K562 (cell line): ENCODE data around the gene SOBP.

Experiments used
- NFIC ChIP-seq: fragments of 450-650 bp; IDR thresholded peaks from 2 replicates; pipeline ENCODE4 v1.6.1; 2017; ENCODE audit warnings: mild to moderate bottlenecking, inconsistent platforms
- RFX5 ChIP-seq: IDR thresholded peaks from 2 replicates; pipeline ENCODE4 v1.6.1; 2011; ENCODE audit warnings: low read depth, mild to moderate bottlenecking, improper control_type of control experiment, low read length
- ZNF224 ChIP-seq: sonication (generic); formaldehyde crosslinking; IDR thresholded peaks from 2 replicates; pipeline ENCODE4 v1.8.0; 2022; ENCODE audit warnings: mild to moderate bottlenecking, missing genetic modification reagents

- TF ChIP-seq ZNF224 (CRISPR knock-in tag): no peak
- no peak for TF ChIP-seq RFX5
- no peak for TF ChIP-seq NFIC
Observed at GRCh38 chr6:107598091-107598490, 108.2 kb downstream of the SOBP start.
